Daoy (cell line): ENCODE data around the gene RNU6-8. TPM values are rescaled to one million over a fixed set of nuclear protein-coding genes. Genes with fewer than 3 reads are reported as not detected.
A peak's percentile ranks its signal among the peaks of the same experiment; 100 is the strongest.

Source experiments
- DNase-seq: peaks from one replicate; pipeline ENCODE4 v3.0.0-alpha.2; 2015; ENCODE audit warnings: low read depth
- total RNA-seq: library from RNA; depleted of rRNA; stranded (reverse); fragments of >200 nt; shearing (Covaris generic); gene quantifications from 2 replicates; pipeline ENCODE4 v1.2.3, GENCODE V29; 2014

Gene RNU6-8
- total RNA-seq, 1 experiment from 2014 or later: not detected

- no peak for DNase-seq
Observed at GRCh38 chr14:32205554-32205953, 2.5 kb upstream of the RNU6-8 start.

DNA sequence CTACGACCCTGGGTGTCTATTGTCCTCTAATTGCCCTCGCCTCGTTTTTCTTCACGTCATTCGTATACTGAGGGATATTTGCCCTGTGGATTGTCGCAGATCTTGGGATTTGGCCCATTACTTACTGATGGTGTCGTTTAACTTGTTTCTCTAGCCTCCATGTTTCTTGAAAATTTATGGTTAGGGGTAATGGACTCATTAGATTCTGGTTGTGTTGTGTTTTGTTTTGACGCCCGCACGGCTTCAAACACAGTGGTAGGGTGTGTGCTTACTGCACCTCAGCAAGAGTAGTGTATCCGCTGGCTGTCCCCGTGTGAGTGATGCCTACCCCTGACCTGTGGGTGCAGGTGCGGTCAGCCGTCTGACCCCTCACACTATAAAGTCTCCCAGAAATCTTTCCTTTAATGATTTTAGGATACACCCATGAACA, 874 bp upstream of the RNU6-8 start:
- no peak for DNase-seq

GRCh38 chr14:32202491-32202997, 525 bp downstream of the RNU6-8 start:
- DNase-seq: peak; percentile 23

GRCh38 chr14:32201816-32202490, 1.1 kb downstream of the RNU6-8 start, which contains the start of gene RNU6-7:
TSS of gene RNU6-7 (plus strand) at chr14:32202045.
- DNase-seq: peak; percentile 74

- peak; percentile 85 for DNase-seq
Observed at GRCh38 chr14:32201193-32201815, 1.8 kb downstream of the RNU6-8 start.

DNA sequence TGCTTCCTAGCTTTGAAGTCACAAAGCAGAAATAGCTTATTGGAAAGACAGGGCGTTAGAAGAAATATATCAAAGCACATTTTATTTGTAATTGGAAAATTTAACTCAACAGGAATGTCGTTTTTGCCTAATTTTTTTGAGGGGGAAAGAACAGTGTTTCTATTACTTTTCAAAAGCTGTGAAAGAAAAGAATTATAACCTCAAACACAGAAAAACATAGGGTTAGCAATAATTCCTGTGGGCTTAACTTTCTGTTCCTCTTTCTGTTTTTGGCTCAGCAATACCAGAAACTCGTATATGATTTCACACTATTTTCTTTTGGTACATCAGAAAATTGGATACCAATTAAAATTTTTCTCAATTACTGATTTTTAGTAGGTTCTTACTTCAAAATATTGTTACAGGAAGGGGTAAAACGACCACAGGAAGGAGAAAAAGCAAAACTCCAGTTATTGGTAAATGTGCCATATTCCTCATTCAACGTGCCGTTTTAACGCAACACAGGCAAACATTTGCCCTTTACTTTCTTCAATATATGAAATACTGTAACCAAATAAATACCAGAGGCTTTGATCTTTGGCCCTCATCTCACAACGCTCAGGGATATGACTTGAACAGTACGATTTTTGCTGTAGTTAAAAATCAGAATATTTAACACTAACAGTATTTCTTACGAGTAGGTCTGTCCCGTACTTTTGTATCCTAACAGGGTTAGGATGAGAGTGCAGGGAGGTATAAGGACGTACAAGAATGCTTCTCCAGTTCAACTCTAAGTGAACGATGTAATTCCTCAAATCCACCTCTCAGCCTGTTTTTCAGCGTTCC, 2.5 kb downstream of the RNU6-8 start:
- no peak for DNase-seq

GRCh38 chr14:32197919-32198318, 5.2 kb downstream of the RNU6-8 start:
- no peak for DNase-seq

- no peak for DNase-seq
Observed at GRCh38 chr14:32195636-32196035, 7.4 kb downstream of the RNU6-8 start.

DNA sequence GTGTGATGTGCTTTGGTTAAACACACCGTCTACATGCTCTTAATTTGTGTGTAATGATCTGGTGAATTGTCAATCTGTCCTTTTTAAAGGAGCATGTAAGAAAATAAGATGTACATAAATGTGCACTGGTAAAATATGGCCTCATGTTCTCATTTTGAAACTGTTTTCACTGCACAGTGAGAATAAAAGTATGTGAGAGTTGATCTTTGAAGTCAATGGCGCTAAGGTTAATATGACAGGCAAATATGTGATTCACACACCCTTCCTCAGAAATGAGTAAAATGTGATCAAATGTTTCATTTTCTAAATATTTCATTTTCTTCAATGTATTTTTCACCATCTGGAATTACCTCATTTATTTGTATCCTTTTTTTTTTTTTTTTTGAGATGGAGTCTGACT, 9.5 kb downstream of the RNU6-8 start:
- DNase-seq: no peak

DNA sequence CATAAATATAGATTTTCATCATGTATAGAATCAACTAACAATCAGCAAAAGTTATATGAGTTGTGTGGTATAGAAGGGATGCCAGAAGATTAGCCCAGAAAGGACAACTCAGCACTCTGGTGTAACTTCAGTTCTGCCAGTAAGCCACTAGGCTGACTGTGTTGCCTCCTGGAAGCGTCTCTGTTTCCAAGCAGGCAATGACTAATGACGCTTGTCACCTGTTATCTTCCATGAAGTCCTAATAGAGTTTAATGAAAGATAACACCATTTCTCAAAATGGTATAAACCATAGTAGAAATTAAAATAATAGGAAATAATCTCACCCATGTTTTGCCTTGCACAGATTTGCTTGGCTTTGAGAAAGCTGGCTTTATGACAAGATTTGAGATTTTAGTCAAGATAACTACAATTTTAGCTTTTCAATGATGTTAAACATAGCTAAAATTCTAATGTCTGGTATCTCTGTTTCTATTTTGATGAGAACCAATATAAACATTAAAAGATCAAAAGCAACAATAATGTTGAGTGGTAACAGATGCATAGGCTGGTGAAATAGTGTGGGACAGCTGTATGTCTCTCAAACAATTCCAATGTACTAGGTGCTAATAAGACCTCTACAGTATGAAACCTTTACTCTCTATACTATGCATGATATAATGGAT, 10.2 kb downstream of the RNU6-8 start:
- DNase-seq: no peak

GRCh38 chr14:32190673-32191072, 12.4 kb downstream of the RNU6-8 start:
- no peak for DNase-seq

- no peak for DNase-seq
Observed at GRCh38 chr14:32189811-32190210, 13.3 kb downstream of the RNU6-8 start.

- DNase-seq: no peak
Observed at GRCh38 chr14:32186248-32186647, 16.8 kb downstream of the RNU6-8 start.

DNA sequence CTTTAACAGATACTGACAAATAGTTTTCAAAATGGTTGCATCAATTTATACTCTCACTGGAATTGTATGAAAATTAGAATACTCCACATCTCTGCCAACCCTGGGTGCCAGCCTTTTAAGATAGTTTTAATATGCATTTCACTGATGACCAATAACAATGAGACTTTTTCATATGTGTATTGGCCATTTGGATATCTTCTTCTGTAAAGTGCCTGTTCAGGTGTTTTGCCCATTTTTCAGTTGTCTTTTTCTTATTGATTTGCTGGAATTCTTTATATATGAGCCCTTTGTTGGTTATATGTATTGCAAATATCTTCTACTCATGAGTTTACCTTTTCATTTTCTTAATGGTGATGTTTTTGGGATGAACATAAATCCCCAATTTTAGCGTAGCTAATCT, 18.0 kb downstream of the RNU6-8 start:
- DNase-seq: no peak

DNA sequence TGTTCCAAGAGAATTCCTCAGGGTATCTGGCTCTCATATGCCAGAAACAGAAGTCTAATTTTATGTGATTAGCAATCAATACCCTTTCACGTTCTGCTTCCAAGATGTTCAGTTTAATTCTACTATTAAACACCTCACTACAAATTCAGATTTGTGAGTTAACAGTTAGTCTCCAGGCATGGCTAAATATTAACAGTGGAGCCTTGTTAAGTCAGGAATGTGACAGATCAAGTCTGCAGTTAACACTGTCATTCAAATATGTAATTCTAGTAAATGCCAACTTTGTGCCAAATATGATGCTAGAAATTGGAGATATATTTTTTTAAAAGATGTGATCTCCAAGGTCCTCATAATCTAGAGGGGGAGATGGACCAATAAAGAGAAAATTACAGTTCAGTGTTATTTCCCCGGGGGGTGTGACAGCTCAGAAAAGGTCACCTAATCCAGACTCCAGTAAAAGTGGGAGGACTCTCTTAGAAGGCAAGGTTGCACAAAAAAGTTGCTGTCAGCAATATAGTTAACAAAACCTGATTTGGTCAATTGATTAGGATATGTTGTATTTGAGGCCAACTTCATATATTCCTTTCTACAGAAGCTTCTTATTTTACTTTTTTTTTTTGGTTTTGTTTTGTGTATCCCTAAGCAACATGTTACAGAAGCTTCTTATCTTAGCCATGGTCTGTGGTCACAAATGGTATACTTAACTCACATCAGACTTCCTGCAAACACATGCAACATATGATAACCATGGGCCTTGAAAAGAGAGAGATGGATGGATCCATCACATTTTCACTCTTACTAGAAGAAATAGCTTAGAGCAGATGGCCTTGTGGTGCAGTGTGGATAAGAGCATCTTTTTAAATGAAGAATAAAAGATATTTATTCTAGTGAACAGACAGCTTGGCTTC, 19.7 kb downstream of the RNU6-8 start:
- DNase-seq: no peak

DNA sequence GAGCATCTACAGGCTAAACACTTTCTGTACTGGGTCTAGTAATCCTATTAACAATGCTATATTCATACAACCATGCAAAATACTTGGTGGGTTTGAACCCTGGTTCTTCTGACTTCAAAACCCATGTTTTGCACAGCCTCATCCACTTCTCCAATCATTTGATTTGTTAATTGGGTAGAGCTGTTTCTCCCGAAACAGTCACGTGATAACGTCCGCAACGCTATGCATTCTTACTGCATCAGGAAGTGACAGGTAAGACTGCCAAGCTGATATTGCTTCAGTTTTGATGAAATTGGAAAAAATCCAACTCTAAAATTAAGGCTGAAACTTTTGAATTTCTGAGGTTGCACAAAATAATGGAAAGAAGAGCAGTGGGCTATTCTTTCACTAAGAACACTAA, 31.6 kb downstream of the RNU6-8 start:
- DNase-seq: no peak

- DNase-seq: no peak
Observed at GRCh38 chr14:32169191-32169590, 33.9 kb downstream of the RNU6-8 start.

DNA sequence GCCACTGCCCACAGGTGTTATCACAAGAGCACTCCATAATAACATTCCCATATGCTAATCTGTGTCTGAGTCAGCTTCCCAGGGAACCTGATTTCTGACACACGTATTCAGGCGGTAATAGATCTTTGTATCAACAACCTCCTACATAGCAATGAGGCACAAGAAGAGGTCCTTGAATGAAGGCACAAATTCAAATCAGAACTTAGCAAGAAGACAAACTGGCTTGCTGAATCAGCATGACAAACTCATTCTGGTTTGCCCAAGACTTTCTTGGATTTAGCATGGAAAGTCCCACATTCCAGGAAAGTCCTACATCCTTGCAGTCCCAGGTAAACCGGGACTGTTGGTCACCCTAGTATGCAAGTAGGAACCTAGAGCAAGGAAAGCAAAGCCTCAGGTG, 35.2 kb downstream of the RNU6-8 start:
- DNase-seq: peak; percentile 52

GRCh38 chr14:32166924-32167323, 36.1 kb downstream of the RNU6-8 start:
- DNase-seq: no peak

- DNase-seq: no peak
Observed at GRCh38 chr14:32166029-32166428, 37.0 kb downstream of the RNU6-8 start.
